Breast epithelium (tissue), 3 donors: Measurements from ENCODE around the gene PHC2.

Source experiments
- POLR2A ChIP-seq: fragments of 450-650 bp; IDR thresholded peaks from one replicate; pipeline ENCODE4 v1.6.1; 2016; ENCODE audit warnings: antibody characterized with exemption, mild to moderate bottlenecking, moderate library complexity
- POLR2AphosphoS5 ChIP-seq, 3 donors: sonication (generic); formaldehyde crosslinking; IDR thresholded peaks; one replicate each; pipeline ENCODE4 v1.6.1; 2017; ENCODE audit warnings: antibody characterized with exemption in 3 of 3
- TF ChIP-seq, protein P1 (sequence below), 3 donors: fragments of 450-650 bp; IDR thresholded peaks; one replicate each; pipeline ENCODE4 v1.5.1; 2016 to 2017; ENCODE audit warnings: antibody characterized with exemption in 3 of 3, mild to moderate bottlenecking in 3 of 3, moderate library complexity in 3 of 3

DNA sequence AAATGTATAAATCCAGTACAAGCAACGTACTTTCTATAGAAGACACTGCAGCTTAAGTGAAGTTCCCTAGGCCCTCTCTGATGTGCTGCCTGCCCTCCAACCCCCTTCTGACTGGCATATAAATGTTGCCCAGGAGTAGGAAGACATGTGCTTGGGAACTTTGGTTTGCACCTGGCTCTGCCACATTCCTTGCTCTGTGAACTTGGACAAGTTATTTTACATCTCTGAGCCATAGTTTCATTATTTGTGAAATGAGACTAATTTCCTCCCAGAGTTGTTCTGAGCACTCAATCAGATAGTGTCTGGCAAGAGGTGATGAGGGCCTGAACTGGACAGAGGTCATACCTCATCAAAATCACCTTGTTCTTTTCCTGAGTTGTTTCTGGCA, 3.5 kb upstream of the PHC2 start:
- TF ChIP-seq, protein P1, sequence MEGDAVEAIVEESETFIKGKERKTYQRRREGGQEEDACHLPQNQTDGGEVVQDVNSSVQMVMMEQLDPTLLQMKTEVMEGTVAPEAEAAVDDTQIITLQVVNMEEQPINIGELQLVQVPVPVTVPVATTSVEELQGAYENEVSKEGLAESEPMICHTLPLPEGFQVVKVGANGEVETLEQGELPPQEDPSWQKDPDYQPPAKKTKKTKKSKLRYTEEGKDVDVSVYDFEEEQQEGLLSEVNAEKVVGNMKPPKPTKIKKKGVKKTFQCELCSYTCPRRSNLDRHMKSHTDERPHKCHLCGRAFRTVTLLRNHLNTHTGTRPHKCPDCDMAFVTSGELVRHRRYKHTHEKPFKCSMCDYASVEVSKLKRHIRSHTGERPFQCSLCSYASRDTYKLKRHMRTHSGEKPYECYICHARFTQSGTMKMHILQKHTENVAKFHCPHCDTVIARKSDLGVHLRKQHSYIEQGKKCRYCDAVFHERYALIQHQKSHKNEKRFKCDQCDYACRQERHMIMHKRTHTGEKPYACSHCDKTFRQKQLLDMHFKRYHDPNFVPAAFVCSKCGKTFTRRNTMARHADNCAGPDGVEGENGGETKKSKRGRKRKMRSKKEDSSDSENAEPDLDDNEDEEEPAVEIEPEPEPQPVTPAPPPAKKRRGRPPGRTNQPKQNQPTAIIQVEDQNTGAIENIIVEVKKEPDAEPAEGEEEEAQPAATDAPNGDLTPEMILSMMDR (IDR thresholded peaks at IDR 0.05): no peak
- TF ChIP-seq POLR2A (no peak), POLR2AphosphoS5 (IDR thresholded peaks at IDR 0.05) (no peak)
